Psoas muscle (tissue), 8 donors: ENCODE results near the gene MEIS1. TPM values are rescaled to one million over a fixed set of nuclear protein-coding genes. Genes with fewer than 3 reads are reported as not detected.
A peak's percentile ranks its signal among the peaks of the same experiment; 100 is the strongest.

ENCODE experiments used
- ATAC-seq, 4 donors: fragments of 200-7000 bp; cut with Tn5 transposase; one replicate each; pipeline ENCODE4 v1.9.1; 2020; ENCODE audit warnings: moderate library complexity in 3 of 4, mild to moderate bottlenecking in 2 of 4
- DNase-seq, 2 donors: peaks; one replicate each; pipeline ENCODE4 v3.0.0-alpha.2; 2020
- H3K27ac ChIP-seq: fragments of 200-600 bp; one replicate; pipeline ENCODE4 v1.8.0; 2022
- H3K27me3 ChIP-seq, 3 donors: fragments of 200-600 bp in 1 of 3; one replicate each; pipeline versions ENCODE4 v1.6.1 to v1.8.0; 2013 to 2022; ENCODE audit warnings: low read length in 2 of 3, mild to moderate bottlenecking in 2 of 3, moderate library complexity in 1 of 3; ENCODE audit not compliant: insufficient read depth in 3 of 3
- H3K36me3 ChIP-seq, 2 donors: fragments of 200-600 bp in 1 of 2; one replicate each; pipeline versions ENCODE4 v1.6.1 to v1.8.0; 2013 to 2022; ENCODE audit warnings: low read depth in 1 of 2, mild to moderate bottlenecking in 1 of 2, moderate library complexity in 1 of 2; ENCODE audit not compliant: insufficient read depth in 1 of 2
- H3K4me1 ChIP-seq: fragments of 200-600 bp; one replicate; pipeline ENCODE4 v1.8.0; 2022
- H3K4me3 ChIP-seq: fragments of 200-600 bp; one replicate; pipeline ENCODE4 v1.8.0; 2022; ENCODE audit warnings: mild to moderate bottlenecking
- H3K9me3 ChIP-seq: fragments of 200-600 bp; one replicate; pipeline ENCODE4 v1.8.0; 2022
- CTCF ChIP-seq: fragments of 200-600 bp; IDR thresholded peaks from one replicate; pipeline ENCODE4 v1.8.0; 2022; ENCODE audit warnings: antibody characterized with exemption
- WGBS, 3 donors: extraction: QIAGEN DNeasy Blood & Tissue Kit; methylation state at CpG; one replicate each; pipeline versions ENCODE4 v1.1.6 to v1.1.7; 2013; 5-methylcytosine and 5-hydroxymethylcytosine counted together
- intact Hi-C, 2 donors: fragments of 100-400 bp; cut with DNase I; formaldehyde crosslinking; loops; one replicate each; pipeline versions ENCODE4 v1.11.0 to v1.14.2; 2022
- polyA plus RNA-seq, 3 donors: library from polyadenylated mRNA; stranded (reverse); fragments of 200-250 nt; gene quantifications; one replicate each; pipeline ENCODE4 v1.2.3, GENCODE V29; 2013
- total RNA-seq, 4 donors: library from RNA; stranded (reverse); fragmentation: NEBNext Ultra II Directional in 2 of 4; extraction: Animal tissue kit (Norgen Biotek cat#: 25700) in 2 of 4; gene quantifications; one replicate each; pipeline versions ENCODE4 v1.2.1 to v1.2.4, GENCODE V29; 2021 to 2023
- donor health status: healthy with polysubstance abuse.
- donor health status: DM: no; HTN: no; CAD: no; lungs with moderate emphysema.
- donor health status: Bipolar disorder and iron deficiency.
- donor health status: healthy.
- donor health status: DM: yes; HTN: yes; CAD: no.
- donor health status: DM: no; HTN: no; CAD: no.
- donor health status: DM: no; HTN: no; CAD: no.
- donor health status: DM: yes; HTN: yes; CAD: no.

Gene MEIS1
- total and polyA plus RNA-seq, 7 donors: 0.77 to 6.8 (median 2.1) TPM

GRCh38 chr2:66430505-66431273 is 4.2 kb upstream of the MEIS1 start:
- intact Hi-C loops: loop anchor here (5.0 to 10.0 kb wide), 4 partner anchors 147 to 1222 kb away; partner anchors contain the start of gene ETAA1 (in 1 of the 2)
- H3K36me3 ChIP-seq: no peaks in the 10 kb centered on the region
- DNase-seq (no peak), ATAC-seq (no peak)
- H3K4me1 ChIP-seq: peaks cover 7% of the 10 kb centered on the region
- H3K4me3 ChIP-seq: no peak overlapping the region
- TF ChIP-seq CTCF: no peak
- WGBS, 3 donors: 72 to 76% (median 73%) methylated on average over 9 of the region's 9 CpGs
- no peak overlapping the region for H3K27ac ChIP-seq
- H3K9me3 ChIP-seq: no peaks in the 10 kb centered on the region
- H3K27me3 ChIP-seq: peaks cover 0 to 26% (median 11%) of the 10 kb centered on the region in 3 donors

- H3K9me3 ChIP-seq: no peaks in the 10 kb centered on the region
- no peak overlapping the region for H3K4me3 ChIP-seq
- no peak for TF ChIP-seq CTCF
- intact Hi-C loops: loop anchor here (5.0 to 10.0 kb wide), 4 partner anchors 146 to 1221 kb away; partner anchors contain the start of gene ETAA1 (in 1 of the 2)
- H3K27me3 ChIP-seq: peaks cover 0 to 21% (median 6%) of the 10 kb centered on the region in 3 donors
- no peak overlapping the region for H3K27ac ChIP-seq
- H3K4me1 ChIP-seq: peaks cover 1% of the 10 kb centered on the region
- ATAC-seq (no peak), DNase-seq (no peak)
- no peaks in the 10 kb centered on the region for H3K36me3 ChIP-seq
These were observed 3.7 kb upstream of the MEIS1 start for GRCh38 chr2:66431274-66431642.

GRCh38 chr2:66431846-66432587 is 2.9 kb upstream of the MEIS1 start:
- intact Hi-C loops: loop anchor here (2.0 to 10.0 kb wide), 5 partner anchors 145 to 1220 kb away; partner anchors contain the start of gene ETAA1 (in 1 of the 2)
- Histone ChIP-seq H3K9me3 (no peaks in the 10 kb centered on the region), H3K4me1 (no peaks in the 10 kb centered on the region), H3K27me3 (peaks cover 0 to 14% (median 0%) of the 10 kb centered on the region in 3 donors), H3K36me3 (no peaks in the 10 kb centered on the region), H3K27ac (no peak overlapping the region), H3K4me3 (peak overlapping the region; percentile 70)
- no peak for ATAC-seq
- 55 to 57% (median 57%) methylated on average over 38 to 39 of the region's 39 CpGs for WGBS, 3 donors
- DNase-seq: peak in 1 of 2 donors; percentile 46
- no peak for TF ChIP-seq CTCF

GRCh38 chr2:66432801-66433694 is 1.9 kb upstream of the MEIS1 start:
- TF ChIP-seq CTCF: no peak
- H3K4me1 ChIP-seq: no peaks in the 10 kb centered on the region
- intact Hi-C loops: loop anchor here (2.0 to 10.0 kb wide), 5 partner anchors 144 to 1219 kb away; partner anchors contain the start of gene ETAA1 (in 1 of the 2)
- peak overlapping the region; percentile 70 for H3K4me3 ChIP-seq
- peaks cover 0 to 7% (median 0%) of the 10 kb centered on the region in 3 donors for H3K27me3 ChIP-seq
- H3K9me3 ChIP-seq: no peaks in the 10 kb centered on the region
- peak overlapping the region; percentile 92 for H3K27ac ChIP-seq
- peak; percentile 81 to 88 (median 83) for ATAC-seq
- DNase-seq: peak; percentile 86 to 94
- 1 to 2% (median 1%) methylated on average over 49 to 51 of the region's 51 CpGs for WGBS, 3 donors
- H3K36me3 ChIP-seq: no peaks in the 10 kb centered on the region
